ENCODE data around the gene RRP1.

Gene RRP1

GRCh38 chr21:43803558-43804300, 14.4 kb downstream of the RRP1 start:
- Histone ChIP-seq H3K27ac (ENCODE audit: low read depth, low read length) (no peak overlapping the region), H3K4me1 (ENCODE audit: control insufficient read depth, insufficient read depth, low read length, unreplicated experiment) (no peaks in the 10 kb centered on the region), H3K36me3 (ENCODE audit: insufficient read depth, low read length) (no peaks in the 10 kb centered on the region), H3K79me2 (ENCODE audit: control insufficient read depth, insufficient read depth, low read length, unreplicated experiment) (no peaks in the 10 kb centered on the region), H3K4me3 (ENCODE audit: low read depth, low read length) (no peak overlapping the region), H3K27me3 (ENCODE audit: insufficient read depth, low read length) (no peaks in the 10 kb centered on the region), H2AFZ (ENCODE audit: low read length, unreplicated experiment) (no peak overlapping the region)

GRCh38 chr21:43805275-43805800, 16.0 kb downstream of the RRP1 start:
- Histone ChIP-seq H3K79me2 (ENCODE audit: control insufficient read depth, insufficient read depth, low read length, unreplicated experiment) (no peaks in the 10 kb centered on the region), H3K27me3 (ENCODE audit: insufficient read depth, low read length) (no peaks in the 10 kb centered on the region), H3K36me3 (ENCODE audit: insufficient read depth, low read length) (no peaks in the 10 kb centered on the region), H3K27ac (ENCODE audit: low read depth, low read length) (no peak overlapping the region), H2AFZ (ENCODE audit: low read length, unreplicated experiment) (no peak overlapping the region), H3K4me1 (ENCODE audit: control insufficient read depth, insufficient read depth, low read length, unreplicated experiment) (no peaks in the 10 kb centered on the region), H3K4me3 (ENCODE audit: low read depth, low read length) (no peak overlapping the region)

GRCh38 chr21:43806017-43806710, 16.8 kb downstream of the RRP1 start:
- no peaks in the 10 kb centered on the region for H3K4me1 ChIP-seq (ENCODE audit: control insufficient read depth, insufficient read depth, low read length, unreplicated experiment)
- H3K36me3 ChIP-seq (ENCODE audit: insufficient read depth, low read length): no peaks in the 10 kb centered on the region
- H3K79me2 ChIP-seq (ENCODE audit: control insufficient read depth, insufficient read depth, low read length, unreplicated experiment): no peaks in the 10 kb centered on the region
- H3K27me3 ChIP-seq (ENCODE audit: insufficient read depth, low read length): no peaks in the 10 kb centered on the region
- H3K27ac ChIP-seq (ENCODE audit: low read depth, low read length): no peak overlapping the region
- no peak overlapping the region for H2AFZ ChIP-seq (ENCODE audit: low read length, unreplicated experiment)
- H3K4me3 ChIP-seq (ENCODE audit: low read depth, low read length): no peak overlapping the region

- Histone ChIP-seq H3K27ac (ENCODE audit: low read depth, low read length) (no peak overlapping the region), H3K79me2 (ENCODE audit: control insufficient read depth, insufficient read depth, low read length, unreplicated experiment) (no peaks in the 10 kb centered on the region), H3K36me3 (ENCODE audit: insufficient read depth, low read length) (no peaks in the 10 kb centered on the region), H3K27me3 (ENCODE audit: insufficient read depth, low read length) (no peaks in the 10 kb centered on the region), H3K4me1 (ENCODE audit: control insufficient read depth, insufficient read depth, low read length, unreplicated experiment) (peaks cover 6% of the 10 kb centered on the region), H2AFZ (ENCODE audit: low read length, unreplicated experiment) (no peak overlapping the region), H3K4me3 (ENCODE audit: low read depth, low read length) (no peak overlapping the region)
Observed at GRCh38 chr21:43808367-43808766, 19.0 kb downstream of the RRP1 start.

GRCh38 chr21:43808832-43809251, 19.5 kb downstream of the RRP1 start:
- no peak overlapping the region for H2AFZ ChIP-seq (ENCODE audit: low read length, unreplicated experiment)
- H3K4me3 ChIP-seq (ENCODE audit: low read depth, low read length): no peak overlapping the region
- no peak overlapping the region for H3K27ac ChIP-seq (ENCODE audit: low read depth, low read length)
- H3K27me3 ChIP-seq (ENCODE audit: insufficient read depth, low read length): no peaks in the 10 kb centered on the region
- no peaks in the 10 kb centered on the region for H3K36me3 ChIP-seq (ENCODE audit: insufficient read depth, low read length)
- H3K4me1 ChIP-seq (ENCODE audit: control insufficient read depth, insufficient read depth, low read length, unreplicated experiment): peaks cover 6% of the 10 kb centered on the region
- no peaks in the 10 kb centered on the region for H3K79me2 ChIP-seq (ENCODE audit: control insufficient read depth, insufficient read depth, low read length, unreplicated experiment)

GRCh38 chr21:43809346-43809799, 20.0 kb downstream of the RRP1 start:
- Histone ChIP-seq H3K4me1 (ENCODE audit: control insufficient read depth, insufficient read depth, low read length, unreplicated experiment) (peaks cover 6% of the 10 kb centered on the region), H3K36me3 (ENCODE audit: insufficient read depth, low read length) (no peaks in the 10 kb centered on the region), H3K27ac (ENCODE audit: low read depth, low read length) (no peak overlapping the region), H3K4me3 (ENCODE audit: low read depth, low read length) (no peak overlapping the region), H3K27me3 (ENCODE audit: insufficient read depth, low read length) (no peaks in the 10 kb centered on the region), H3K79me2 (ENCODE audit: control insufficient read depth, insufficient read depth, low read length, unreplicated experiment) (no peaks in the 10 kb centered on the region), H2AFZ (ENCODE audit: low read length, unreplicated experiment) (no peak overlapping the region)

GRCh38 chr21:43809853-43810504, 20.6 kb downstream of the RRP1 start:
- H3K27ac ChIP-seq (ENCODE audit: low read depth, low read length): no peak overlapping the region
- no peaks in the 10 kb centered on the region for H3K36me3 ChIP-seq (ENCODE audit: insufficient read depth, low read length)
- H3K27me3 ChIP-seq (ENCODE audit: insufficient read depth, low read length): no peaks in the 10 kb centered on the region
- peaks cover 6% of the 10 kb centered on the region for H3K4me1 ChIP-seq (ENCODE audit: control insufficient read depth, insufficient read depth, low read length, unreplicated experiment)
- H3K79me2 ChIP-seq (ENCODE audit: control insufficient read depth, insufficient read depth, low read length, unreplicated experiment): no peaks in the 10 kb centered on the region
- H2AFZ ChIP-seq (ENCODE audit: low read length, unreplicated experiment): no peak overlapping the region
- no peak overlapping the region for H3K4me3 ChIP-seq (ENCODE audit: low read depth, low read length)

- Histone ChIP-seq H3K79me2 (ENCODE audit: control insufficient read depth, insufficient read depth, low read length, unreplicated experiment) (no peaks in the 10 kb centered on the region), H3K27ac (ENCODE audit: low read depth, low read length) (no peak overlapping the region), H3K4me3 (ENCODE audit: low read depth, low read length) (no peak overlapping the region), H3K27me3 (ENCODE audit: insufficient read depth, low read length) (no peaks in the 10 kb centered on the region), H3K4me1 (ENCODE audit: control insufficient read depth, insufficient read depth, low read length, unreplicated experiment) (peaks cover 6% of the 10 kb centered on the region), H2AFZ (ENCODE audit: low read length, unreplicated experiment) (no peak overlapping the region), H3K36me3 (ENCODE audit: insufficient read depth, low read length) (no peaks in the 10 kb centered on the region)
Observed at GRCh38 chr21:43810505-43811261, 21.3 kb downstream of the RRP1 start.

GRCh38 chr21:43811262-43812105, 22.1 kb downstream of the RRP1 start:
- H3K79me2 ChIP-seq (ENCODE audit: control insufficient read depth, insufficient read depth, low read length, unreplicated experiment): no peaks in the 10 kb centered on the region
- H3K27me3 ChIP-seq (ENCODE audit: insufficient read depth, low read length): no peaks in the 10 kb centered on the region
- H3K27ac ChIP-seq (ENCODE audit: low read depth, low read length): no peak overlapping the region
- H3K4me1 ChIP-seq (ENCODE audit: control insufficient read depth, insufficient read depth, low read length, unreplicated experiment): peaks cover 6% of the 10 kb centered on the region
- no peaks in the 10 kb centered on the region for H3K36me3 ChIP-seq (ENCODE audit: insufficient read depth, low read length)
- no peak overlapping the region for H2AFZ ChIP-seq (ENCODE audit: low read length, unreplicated experiment)
- H3K4me3 ChIP-seq (ENCODE audit: low read depth, low read length): no peak overlapping the region
